ENCODE data around the gene XRN1. TPM values are rescaled to one million over a fixed set of nuclear protein-coding genes. Genes with fewer than 3 reads are reported as not detected.
"Not testable (repeated sequence)": the region's sequence is repeated elsewhere in the genome, so short reads cannot be mapped to it uniquely, and the experiment has no call there.

The XRN1 gene
- 10 to 100 TPM in 11 of 12 donors, not detected in 1; 17.2 to 30.3 (median 23.6) TPM for polyA plus RNA-seq (ENCODE audit: insufficient read length in 12 of 12)
- long read RNA-seq, donor 1, partial matches to known transcripts = 0 of 1 reads
- long read RNA-seq, donor 1, other reads (novel, unspliced or antisense) = 0 of 1 reads
- long read RNA-seq, donor 2, partial matches to known transcripts = 0 of 1 reads
- long read RNA-seq, donor 2, other reads (novel, unspliced or antisense) = 0 of 1 reads
- long read RNA-seq, donor 3, partial matches to known transcripts = 0 of 1 reads
- long read RNA-seq, donor 3, other reads (novel, unspliced or antisense) = 0 of 1 reads
- long read RNA-seq, donor 4 = 0 reads
- long read RNA-seq, donor 5 = 0 reads
- long read RNA-seq, donor 6 = 0 reads
- long read RNA-seq, donor 7 = 0 reads
- long read RNA-seq, donor 8 = 0 reads
- long read RNA-seq, donor 9 = 0 reads
- long read RNA-seq, donor 10 = 0 reads
- long read RNA-seq, donor 11 = 0 reads

- DNase-seq = peak; percentile 96
These were observed at the start of gene XRN1 for GRCh38 chr3:142447852-142448823. TSS of gene XRN1 (minus strand) at chr3:142448037. CDS start at chr3:142447944, 93 bp downstream.

GRCh38 chr3:142495103-142495502, 47.3 kb upstream of the XRN1 start:
- DNase-seq = no peak

GRCh38 chr3:142492184-142492583, 44.3 kb upstream of the XRN1 start:
- no peak for DNase-seq

GRCh38 chr3:142489572-142490323, 41.9 kb upstream of the XRN1 start:
- no peak for DNase-seq

- DNase-seq = no peak
These were observed 37.1 kb upstream of the XRN1 start for GRCh38 chr3:142484912-142485435.

GRCh38 chr3:142481196-142481595, 33.4 kb upstream of the XRN1 start:
- DNase-seq = no peak

GRCh38 chr3:142470826-142471225, 23.0 kb upstream of the XRN1 start:
- DNase-seq = no peak

- DNase-seq = no peak
These were observed 20.6 kb upstream of the XRN1 start for GRCh38 chr3:142468456-142468855.

GRCh38 chr3:142467768-142468167, 19.9 kb upstream of the XRN1 start:
- DNase-seq = no peak

GRCh38 chr3:142460689-142461088, 12.9 kb upstream of the XRN1 start:
- DNase-seq = no peak

GRCh38 chr3:142459929-142460328, 12.1 kb upstream of the XRN1 start:
- no peak for DNase-seq

GRCh38 chr3:142459096-142459495, 11.3 kb upstream of the XRN1 start:
- DNase-seq = no peak

- no peak for DNase-seq
These were observed 3.0 kb upstream of the XRN1 start for GRCh38 chr3:142450881-142451280.

- DNase-seq = no peak
These were observed 2.4 kb upstream of the XRN1 start for GRCh38 chr3:142450189-142450588.

GRCh38 chr3:142447301-142447851, 461 bp downstream of the XRN1 start:
- no peak for DNase-seq

GRCh38 chr3:142445816-142446254, 2.0 kb downstream of the XRN1 start:
- no peak for DNase-seq

- DNase-seq = no peak
These were observed 3.5 kb downstream of the XRN1 start for GRCh38 chr3:142444343-142444742.

- DNase-seq = not testable (repeated sequence)
These were observed 4.8 kb downstream of the XRN1 start for GRCh38 chr3:142443060-142443459.

- not testable (repeated sequence) for DNase-seq
These were observed 8.2 kb downstream of the XRN1 start for GRCh38 chr3:142439499-142440220.

- DNase-seq = not testable (repeated sequence)
These were observed 9.7 kb downstream of the XRN1 start for GRCh38 chr3:142438096-142438495.

All from muscle of arm (tissue), 14 donors.